ENCODE measurements around the gene CNN2.

CNN2 gene

DNA sequence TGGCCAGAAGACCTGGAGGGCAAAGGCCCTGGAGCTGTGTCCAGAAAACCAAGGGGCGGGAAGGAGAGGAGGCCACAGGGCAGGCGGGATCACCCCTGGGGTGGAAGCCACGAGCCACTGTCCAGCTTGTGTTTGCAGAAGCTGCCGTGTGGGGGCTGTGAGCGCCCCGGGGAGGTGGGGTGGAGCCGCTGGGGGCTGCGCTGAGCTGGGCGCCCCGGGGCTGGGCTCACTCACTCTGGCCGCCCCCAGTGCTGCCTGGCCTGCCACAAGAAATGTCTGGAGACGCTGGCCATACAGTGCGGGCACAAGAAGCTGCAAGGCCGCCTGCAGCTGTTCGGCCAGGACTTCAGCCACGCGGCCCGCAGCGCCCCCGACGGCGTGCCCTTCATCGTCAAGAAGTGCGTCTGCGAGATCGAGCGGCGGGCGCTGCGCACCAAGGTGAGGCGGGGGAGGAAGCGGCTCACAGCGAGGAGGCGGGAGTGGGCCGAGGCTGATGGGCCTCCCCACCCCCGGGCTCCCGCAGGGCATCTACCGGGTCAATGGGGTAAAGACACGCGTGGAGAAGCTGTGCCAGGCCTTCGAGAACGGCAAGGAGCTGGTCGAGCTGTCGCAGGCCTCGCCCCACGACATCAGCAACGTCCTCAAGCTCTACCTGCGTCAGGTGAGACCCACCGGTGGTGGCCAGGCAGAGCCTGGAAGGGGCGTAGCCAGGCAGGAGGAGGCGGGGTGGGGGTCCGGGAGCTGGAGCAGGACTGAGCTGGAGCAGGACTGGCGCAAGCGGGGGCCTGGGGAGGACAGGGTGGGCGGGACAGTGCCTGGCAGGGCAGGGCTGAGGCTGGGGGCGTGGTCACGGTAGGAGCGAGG is 55.1 kb downstream of the CNN2 start:
- no peak for DNase-seq (ENCODE audit: low read depth)

DNA sequence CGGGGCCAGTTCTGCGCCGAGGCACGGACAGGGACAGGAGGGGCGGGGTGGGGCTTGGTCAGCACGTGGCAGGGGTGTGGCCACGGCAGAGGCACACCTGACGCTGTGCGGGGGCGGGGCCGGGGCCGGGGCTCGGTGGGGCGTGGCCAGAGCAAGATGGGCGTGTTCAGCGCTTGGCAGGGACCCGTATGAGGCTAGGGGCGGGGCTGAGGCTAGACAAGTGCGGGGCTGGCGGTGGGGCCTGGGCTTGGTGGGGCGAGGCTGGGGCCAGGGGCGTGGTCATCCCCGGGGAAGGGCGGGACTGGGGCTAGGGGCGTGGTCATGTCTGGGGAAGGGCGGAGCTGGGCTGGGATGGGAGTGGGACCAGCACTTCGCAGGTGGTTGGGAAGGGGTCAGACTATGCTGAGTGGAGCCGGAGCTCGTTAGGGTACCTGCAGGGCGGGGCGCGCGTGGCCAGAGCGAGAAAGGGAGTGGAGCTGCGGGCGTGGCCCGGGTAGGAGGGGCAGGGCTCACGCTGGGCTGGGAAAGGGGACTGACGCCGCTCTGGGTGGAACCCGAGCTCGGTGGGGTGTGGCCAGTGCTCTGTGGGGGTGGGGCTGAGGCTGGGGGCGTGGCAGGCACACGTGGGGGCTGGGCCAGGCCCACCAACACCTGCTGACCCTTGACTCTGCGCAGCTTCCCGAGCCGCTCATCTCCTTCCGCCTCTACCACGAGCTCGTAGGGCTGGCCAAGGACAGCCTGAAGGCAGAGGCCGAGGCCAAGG is 55.9 kb downstream of the CNN2 start:
- DNase-seq (ENCODE audit: low read depth) = peak; percentile 58

DNA sequence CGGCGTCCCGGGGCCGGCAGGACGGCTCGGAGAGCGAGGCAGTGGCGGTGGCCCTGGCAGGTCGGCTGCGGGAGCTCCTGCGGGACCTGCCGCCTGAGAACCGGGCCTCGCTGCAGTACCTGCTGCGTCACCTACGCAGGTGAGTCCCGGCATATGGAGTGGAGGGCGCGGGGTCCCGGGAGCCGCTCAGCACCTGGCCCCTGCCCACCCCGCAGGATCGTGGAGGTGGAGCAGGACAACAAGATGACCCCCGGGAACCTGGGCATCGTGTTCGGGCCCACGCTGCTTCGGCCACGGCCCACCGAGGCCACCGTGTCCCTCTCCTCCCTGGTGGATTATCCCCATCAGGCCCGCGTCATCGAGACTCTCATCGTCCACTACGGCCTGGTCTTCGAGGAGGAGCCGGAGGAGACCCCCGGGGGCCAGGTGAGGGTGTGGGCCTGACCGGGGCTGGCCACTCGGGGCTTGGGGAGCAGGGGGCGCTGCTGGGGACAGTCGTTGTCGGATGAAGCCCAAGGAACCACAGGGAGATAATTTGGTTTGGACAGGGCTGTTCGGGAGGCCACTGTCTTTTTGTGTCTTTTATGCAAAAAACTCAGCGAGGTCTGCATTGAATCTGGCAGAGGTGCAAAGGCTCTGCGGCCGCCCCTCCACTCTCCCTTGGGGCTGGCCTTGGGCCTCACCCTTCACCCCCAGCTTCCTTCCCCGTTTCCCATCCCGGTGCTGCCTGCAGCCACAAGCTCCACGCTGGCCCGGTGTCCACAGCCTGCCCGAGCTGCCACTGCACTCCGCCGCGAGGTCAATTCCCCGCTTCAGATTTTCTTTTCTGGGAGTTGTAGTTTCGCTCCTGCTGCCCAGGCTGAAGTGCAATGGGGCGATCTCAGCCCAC is 56.8 kb downstream of the CNN2 start:
- DNase-seq (ENCODE audit: low read depth) = no peak

DNA sequence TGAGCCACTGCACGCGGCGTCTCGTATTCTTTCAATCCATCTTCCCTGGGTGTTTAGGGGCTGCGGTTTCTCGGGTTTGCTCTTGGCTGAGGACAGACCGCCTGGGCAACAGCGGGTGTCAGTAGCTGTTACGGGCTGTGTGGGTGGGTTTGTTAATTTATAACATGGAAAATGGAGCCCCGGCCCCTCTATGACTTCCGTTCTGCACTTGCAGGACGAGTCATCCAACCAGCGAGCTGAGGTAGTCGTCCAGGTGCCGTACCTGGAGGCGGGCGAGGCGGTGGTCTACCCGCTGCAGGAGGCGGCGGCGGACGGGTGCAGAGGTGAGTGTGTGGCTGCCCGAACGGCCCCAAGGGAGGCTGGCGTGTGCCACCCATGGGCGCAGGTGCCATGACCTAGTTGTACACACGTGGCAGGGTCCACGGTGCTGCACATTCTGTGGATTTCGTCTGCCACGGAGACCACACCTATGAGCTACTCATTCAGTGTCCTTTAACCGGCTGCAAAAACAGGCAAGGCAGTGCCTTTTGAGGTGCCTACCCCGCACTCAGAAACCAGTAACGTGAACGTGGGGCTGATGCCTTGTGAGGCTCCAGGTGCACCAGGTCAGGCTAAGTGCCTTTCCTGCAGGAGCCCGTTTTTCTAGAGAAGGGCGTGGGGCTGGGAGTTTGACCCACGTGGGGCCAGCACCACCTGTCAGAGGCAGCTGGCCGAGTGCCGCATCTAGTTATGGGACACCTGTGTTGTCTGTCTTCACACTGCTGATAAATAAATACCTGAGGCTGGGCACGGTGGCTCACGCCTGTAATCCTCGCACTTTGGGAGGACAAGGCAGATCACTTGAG is 57.8 kb downstream of the CNN2 start:
- no peak for DNase-seq (ENCODE audit: low read depth)

DNA sequence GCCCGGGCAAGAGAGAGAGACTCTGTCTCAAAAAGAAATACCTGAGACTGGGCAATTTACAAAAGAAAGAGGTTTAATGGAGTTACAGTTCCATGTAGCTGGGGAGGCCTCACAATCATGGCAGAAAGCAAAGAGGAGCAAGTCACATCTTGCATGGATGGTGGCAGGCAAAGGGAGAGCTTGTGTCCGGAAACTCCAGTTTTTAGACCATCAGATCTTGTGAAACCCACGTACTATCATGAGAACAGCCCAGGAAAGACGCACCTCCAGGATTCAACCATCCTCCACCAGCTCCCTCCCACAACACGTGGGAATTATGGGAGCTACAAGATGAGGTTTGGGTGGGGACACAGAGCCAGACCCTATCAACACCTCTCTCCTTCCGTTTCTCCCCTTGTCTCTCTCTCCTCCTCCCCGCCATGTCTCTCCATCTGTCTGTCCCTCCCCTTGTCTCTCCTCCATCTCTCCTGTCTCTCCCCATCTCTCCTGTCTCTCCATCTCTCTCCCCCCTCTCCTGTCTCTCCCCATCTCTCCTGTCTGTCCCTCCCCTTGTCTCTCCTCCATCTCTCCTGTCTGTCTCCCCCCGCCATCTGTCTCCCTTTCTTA is 58.7 kb downstream of the CNN2 start:
- no peak for DNase-seq (ENCODE audit: low read depth)

DNA sequence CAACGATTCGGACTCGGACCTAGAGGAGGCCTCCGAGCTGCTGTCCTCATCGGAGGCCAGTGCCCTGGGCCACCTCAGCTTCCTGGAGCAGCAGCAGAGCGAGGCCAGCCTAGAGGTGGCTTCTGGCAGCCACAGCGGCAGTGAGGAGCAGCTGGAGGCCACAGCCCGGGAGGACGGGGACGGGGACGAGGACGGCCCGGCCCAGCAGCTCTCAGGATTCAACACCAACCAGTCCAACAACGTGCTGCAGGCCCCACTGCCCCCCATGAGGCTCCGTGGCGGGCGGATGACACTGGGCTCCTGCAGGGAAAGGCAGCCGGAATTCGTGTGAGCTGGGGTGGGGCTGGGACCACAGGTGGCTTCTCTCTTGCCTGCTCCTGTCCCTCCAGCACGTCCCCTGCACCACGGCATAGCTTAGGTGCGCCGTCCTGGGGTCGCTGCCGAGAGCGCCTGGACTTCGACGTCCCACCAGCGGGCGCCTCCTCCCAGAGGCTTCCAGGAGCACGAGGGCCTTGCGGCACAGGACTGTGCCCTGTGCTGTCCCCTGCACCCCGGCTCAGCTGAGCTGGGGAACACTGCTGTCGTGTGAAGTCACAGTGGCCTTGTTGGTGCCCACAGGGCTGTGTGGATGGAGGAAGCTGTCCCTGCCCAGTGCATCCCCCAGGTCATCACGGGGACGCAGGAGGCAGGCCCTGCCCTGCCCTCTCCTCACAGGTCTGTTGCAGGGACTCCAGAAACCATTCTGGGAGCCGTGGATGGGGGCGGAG is 59.5 kb downstream of the CNN2 start:
- no peak for DNase-seq (ENCODE audit: low read depth)

DNA sequence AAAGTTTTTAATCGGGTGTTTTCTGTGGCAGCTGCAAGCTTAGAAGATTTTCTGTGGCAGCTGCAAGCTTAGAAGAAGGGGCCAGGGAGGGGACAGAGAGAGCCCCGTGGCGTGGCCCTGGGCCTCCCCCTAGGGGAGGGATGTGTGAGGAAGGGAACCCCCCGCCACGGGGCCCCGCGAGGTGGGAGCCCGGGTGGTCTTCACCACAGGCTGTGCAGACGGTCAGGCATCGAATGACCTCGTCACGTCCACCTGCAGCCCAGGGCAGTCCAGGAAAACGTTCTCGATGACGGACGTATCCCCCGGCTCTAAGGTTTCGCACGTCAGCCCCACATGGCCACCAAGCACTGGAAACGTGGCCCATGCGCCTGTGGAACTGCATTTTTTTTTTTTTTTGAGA is 60.2 kb downstream of the CNN2 start:
- no peak for DNase-seq (ENCODE audit: low read depth)

DNA sequence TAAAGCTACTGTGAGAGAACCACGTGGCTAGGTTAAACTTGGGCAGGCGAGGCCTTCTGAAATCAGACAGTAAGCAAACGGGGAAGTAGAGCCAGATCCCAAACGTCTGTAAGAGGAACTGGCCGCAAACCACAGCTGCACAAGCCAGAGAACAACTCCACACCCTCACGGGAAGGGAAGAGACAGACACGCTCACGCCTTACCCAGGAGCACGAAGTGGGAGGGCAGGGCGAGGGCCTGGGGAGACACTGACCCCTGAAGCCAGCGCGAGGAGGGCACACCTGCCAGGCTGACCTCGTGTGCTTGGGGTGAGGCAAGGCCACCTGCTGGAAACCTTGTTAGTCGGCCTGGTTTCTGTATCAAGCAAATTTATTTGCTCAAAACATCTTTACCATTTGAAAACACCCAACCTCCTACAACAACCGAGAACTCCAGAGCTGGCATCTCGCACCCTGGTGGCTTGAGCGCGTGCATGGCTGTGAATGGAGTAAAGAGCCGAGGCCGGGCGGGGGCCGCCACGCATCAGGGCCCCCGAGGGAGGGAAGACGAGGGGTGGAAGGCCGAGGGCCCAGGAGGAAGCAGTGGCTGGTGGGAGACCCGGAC is 61.5 kb downstream of the CNN2 start:
- DNase-seq (ENCODE audit: low read depth) = no peak

DNA sequence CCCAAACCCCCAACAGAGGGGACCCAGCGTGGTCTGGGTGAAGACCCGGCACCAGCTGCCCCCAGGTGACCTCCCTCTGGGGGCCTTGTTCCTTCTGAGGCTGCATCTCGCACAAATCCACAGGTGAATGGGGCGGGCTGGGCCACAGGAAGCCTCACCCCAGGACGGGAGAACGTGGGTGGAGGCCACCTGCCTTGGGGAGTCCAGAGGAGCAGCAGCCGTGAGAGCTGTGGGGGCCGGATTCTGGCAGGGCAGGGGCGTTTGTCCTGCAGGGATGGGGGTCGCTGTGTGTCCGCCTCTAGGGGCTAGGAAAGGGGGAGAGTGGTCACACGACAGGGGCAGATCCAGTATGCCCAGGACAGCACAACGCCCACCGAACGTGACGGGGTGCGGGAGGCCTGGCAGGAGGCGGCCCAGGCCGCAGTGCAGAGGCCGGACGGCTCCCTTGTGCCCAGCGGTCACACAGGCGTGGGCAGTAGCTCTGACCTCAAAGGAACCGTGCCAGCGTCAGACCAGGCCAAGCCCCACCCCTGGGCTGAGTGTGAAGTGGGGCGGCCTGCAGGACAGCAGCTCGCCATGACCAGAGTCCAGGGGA is 62.1 kb downstream of the CNN2 start:
- DNase-seq (ENCODE audit: low read depth) = no peak

Measured in stimulated activated CD4-positive, alpha-beta T cell treated with anti-CD3 and anti-CD28 coated beads, Interleukin-2, amount 100 ng/mL, for 4 hours (primary cell).